ENCODE measurements around the gene BRSK2. TPM values are rescaled to one million over a fixed set of nuclear protein-coding genes. Genes with fewer than 3 reads are reported as not detected.

BRSK2 gene
- total and polyA plus RNA-seq, 2 experiments from 2014 or later, result 4.7 to 13.6 TPM

GRCh38 chr11:1350086-1350725 is 39.5 kb upstream of the BRSK2 start:
- Histone ChIP-seq H3K4me3 (no peak overlapping the region), H3K27ac (no peak overlapping the region), H3K4me1 (ENCODE audit: insufficient read depth) (no peaks in the 10 kb centered on the region), H3K9me3 (ENCODE audit: low read depth) (no peaks in the 10 kb centered on the region), H3K79me2 (no peaks in the 10 kb centered on the region), H2AFZ (no peak overlapping the region), H3K4me2 (no peak overlapping the region), H3K36me3 (replicated peaks; ENCODE audit: insufficient read depth, low read depth) (no peaks in the 10 kb centered on the region), H4K20me1 (ENCODE audit: insufficient read depth, poor library complexity, severe bottlenecking) (no peaks in the 10 kb centered on the region), H3K27me3 (no peaks in the 10 kb centered on the region), H3K9me2 (replicated peaks; ENCODE audit: insufficient read depth) (no peaks in the 10 kb centered on the region)
- no peak for DNase-seq (ENCODE audit: low spot score)
- 90% methylated on average over 12 of the region's 22 CpGs for WGBS (ENCODE audit: low lambda C conversion rate, missing lambda C conversion rate)
- TF ChIP-seq EZH2 (IDR thresholded peaks at IDR 0.05; ENCODE audit: borderline replicate concordance) (no peak), CTCF (IDR thresholded peaks at IDR 0.05; ENCODE audit: poor library complexity) (no peak), EZH2phosphoT487 (IDR thresholded peaks at IDR 0.05; ENCODE audit: low read depth, severe bottlenecking, unreplicated experiment) (no peak)

DNA sequence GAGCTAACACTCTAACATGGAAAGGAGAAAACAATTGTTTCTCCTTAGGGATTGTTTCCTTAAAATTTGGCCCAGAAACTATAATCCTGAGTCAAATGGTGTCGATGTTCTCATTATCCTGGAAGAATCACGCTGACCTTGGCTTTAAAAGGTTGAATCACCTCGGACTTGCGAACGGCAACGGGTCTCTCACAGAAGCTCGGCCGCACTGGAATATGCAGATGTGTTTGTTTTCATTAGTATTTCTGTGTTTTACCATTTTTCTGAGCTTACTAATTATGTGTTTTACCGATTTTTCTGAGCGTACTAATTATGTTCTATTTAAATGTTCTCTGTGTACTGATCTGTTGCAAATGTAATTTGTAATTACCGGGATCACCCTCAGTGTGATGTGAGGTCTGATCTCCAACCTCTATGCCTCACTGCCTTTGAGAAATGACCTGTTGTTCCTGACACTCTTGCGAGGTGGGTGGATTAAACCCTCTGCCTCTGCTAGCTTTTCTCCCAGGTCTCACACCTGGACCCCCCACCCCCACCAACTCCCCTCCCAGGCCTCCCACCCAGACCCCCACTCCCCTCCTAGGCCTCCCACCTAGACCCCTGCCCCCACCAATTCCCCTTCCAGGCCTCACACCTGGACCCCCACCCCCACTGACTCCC is 38.3 kb upstream of the BRSK2 start:
- no peaks in the 10 kb centered on the region for H3K27me3 ChIP-seq
- H3K4me3 ChIP-seq, result no peak overlapping the region
- H3K4me2 ChIP-seq, result no peak overlapping the region
- no peaks in the 10 kb centered on the region for H3K9me3 ChIP-seq (ENCODE audit: low read depth)
- 62% methylated on average over 12 of the region's 12 CpGs for WGBS (ENCODE audit: low lambda C conversion rate, missing lambda C conversion rate)
- no peaks in the 10 kb centered on the region for H3K9me2 ChIP-seq (replicated peaks; ENCODE audit: insufficient read depth)
- TF ChIP-seq EZH2 (IDR thresholded peaks at IDR 0.05; ENCODE audit: borderline replicate concordance) (no peak), CTCF (IDR thresholded peaks at IDR 0.05; ENCODE audit: poor library complexity) (no peak), EZH2phosphoT487 (IDR thresholded peaks at IDR 0.05; ENCODE audit: low read depth, severe bottlenecking, unreplicated experiment) (no peak)
- no peak for DNase-seq (ENCODE audit: low spot score)
- H4K20me1 ChIP-seq (ENCODE audit: insufficient read depth, poor library complexity, severe bottlenecking), result no peaks in the 10 kb centered on the region
- H3K79me2 ChIP-seq, result no peaks in the 10 kb centered on the region
- no peak overlapping the region for H2AFZ ChIP-seq
- H3K36me3 ChIP-seq (replicated peaks; ENCODE audit: insufficient read depth, low read depth), result no peaks in the 10 kb centered on the region
- peaks cover 3% of the 10 kb centered on the region for H3K4me1 ChIP-seq (ENCODE audit: insufficient read depth)
- no peak overlapping the region for H3K27ac ChIP-seq

DNA sequence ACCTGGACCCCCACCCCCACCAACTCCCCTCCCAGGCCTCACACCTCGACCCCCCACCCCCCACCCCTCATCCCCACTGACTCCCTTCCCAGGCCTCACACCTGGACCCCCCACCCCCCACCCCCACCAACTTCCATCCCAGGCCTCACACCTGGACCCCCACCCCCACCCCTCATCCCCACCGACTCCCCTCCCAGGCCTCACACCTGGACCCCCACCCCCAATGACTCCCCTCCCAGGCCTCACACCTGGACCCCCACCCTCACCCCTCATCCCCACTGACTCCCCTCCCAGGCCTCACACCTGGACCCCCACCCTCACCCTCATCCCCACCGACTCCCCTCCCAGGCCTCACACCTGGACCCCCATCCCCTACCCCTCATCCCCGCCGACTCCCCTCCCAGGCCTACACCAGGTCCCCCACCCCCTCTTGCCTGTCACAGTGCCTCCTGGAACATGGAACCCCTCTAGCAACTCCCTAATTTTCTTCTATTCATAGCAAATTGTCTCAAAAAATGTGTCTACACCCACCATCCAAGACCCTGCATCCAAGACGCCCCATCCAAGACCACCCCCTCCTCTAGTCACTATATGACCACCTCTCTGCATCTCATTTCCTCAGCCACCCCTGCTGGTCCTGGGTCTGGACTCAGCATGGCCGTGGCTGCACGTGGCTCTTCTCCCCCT is 36.9 kb upstream of the BRSK2 start:
- no peak overlapping the region for H2AFZ ChIP-seq
- H3K4me1 ChIP-seq (ENCODE audit: insufficient read depth), result peaks cover 5% of the 10 kb centered on the region
- H4K20me1 ChIP-seq (ENCODE audit: insufficient read depth, poor library complexity, severe bottlenecking), result no peaks in the 10 kb centered on the region
- 91% methylated on average over 3 of the region's 8 CpGs for WGBS (ENCODE audit: low lambda C conversion rate, missing lambda C conversion rate)
- H3K36me3 ChIP-seq (replicated peaks; ENCODE audit: insufficient read depth, low read depth), result no peaks in the 10 kb centered on the region
- no peaks in the 10 kb centered on the region for H3K27me3 ChIP-seq
- H3K9me2 ChIP-seq (replicated peaks; ENCODE audit: insufficient read depth), result no peaks in the 10 kb centered on the region
- no peak for TF ChIP-seq CTCF (IDR thresholded peaks at IDR 0.05; ENCODE audit: poor library complexity)
- TF ChIP-seq EZH2phosphoT487 (IDR thresholded peaks at IDR 0.05; ENCODE audit: low read depth, severe bottlenecking, unreplicated experiment), result no peak
- TF ChIP-seq EZH2 (IDR thresholded peaks at IDR 0.05; ENCODE audit: borderline replicate concordance), result no peak
- no peak overlapping the region for H3K4me2 ChIP-seq
- H3K9me3 ChIP-seq (ENCODE audit: low read depth), result no peaks in the 10 kb centered on the region
- no peak overlapping the region for H3K27ac ChIP-seq
- no peak overlapping the region for H3K4me3 ChIP-seq
- H3K79me2 ChIP-seq, result no peaks in the 10 kb centered on the region
- DNase-seq (ENCODE audit: low spot score), result no peak
